ENCODE measurements around the gene TTC4.

GRCh38 chr1:54767526-54767925 is 51.9 kb downstream of the TTC4 start:
- TF ChIP-seq CTCF (conservative IDR thresholded peaks at IDR 0.05; ENCODE audit: low read depth, low read length) (no peak), EZH2 (IDR thresholded peaks at IDR 0.05; ENCODE audit: low read length, unreplicated experiment) (no peak)
